GM12892 (cell line): Measurements from ENCODE around the gene AMER3.

ENCODE experiments used
- DNase-seq: peaks from one replicate; pipeline ENCODE4 v3.0.0; 2011; ENCODE audit not compliant: insufficient read length
- FAIRE-seq: peaks from 2 replicates; lab custom pipeline; 2011; peaks lifted over from hg19 to GRCh38; lab: Jason Lieb, UNC
- POLR2A ChIP-seq: IDR thresholded peaks from 2 replicates; pipeline ENCODE4 v1.6.1; 2011; ENCODE audit warnings: low read depth, low read length, control low read depth
- POLR2AphosphoS5 ChIP-seq: IDR thresholded peaks from 2 replicates; pipeline ENCODE4 v1.6.1; 2011; ENCODE audit warnings: low read depth, low read length, control low read depth
- TAF1 ChIP-seq: IDR thresholded peaks from 2 replicates; pipeline ENCODE4 v1.6.1; 2011; ENCODE audit warnings: low read depth, mild to moderate bottlenecking, control low read depth, low read length, borderline replicate concordance

Gene AMER3

DNA sequence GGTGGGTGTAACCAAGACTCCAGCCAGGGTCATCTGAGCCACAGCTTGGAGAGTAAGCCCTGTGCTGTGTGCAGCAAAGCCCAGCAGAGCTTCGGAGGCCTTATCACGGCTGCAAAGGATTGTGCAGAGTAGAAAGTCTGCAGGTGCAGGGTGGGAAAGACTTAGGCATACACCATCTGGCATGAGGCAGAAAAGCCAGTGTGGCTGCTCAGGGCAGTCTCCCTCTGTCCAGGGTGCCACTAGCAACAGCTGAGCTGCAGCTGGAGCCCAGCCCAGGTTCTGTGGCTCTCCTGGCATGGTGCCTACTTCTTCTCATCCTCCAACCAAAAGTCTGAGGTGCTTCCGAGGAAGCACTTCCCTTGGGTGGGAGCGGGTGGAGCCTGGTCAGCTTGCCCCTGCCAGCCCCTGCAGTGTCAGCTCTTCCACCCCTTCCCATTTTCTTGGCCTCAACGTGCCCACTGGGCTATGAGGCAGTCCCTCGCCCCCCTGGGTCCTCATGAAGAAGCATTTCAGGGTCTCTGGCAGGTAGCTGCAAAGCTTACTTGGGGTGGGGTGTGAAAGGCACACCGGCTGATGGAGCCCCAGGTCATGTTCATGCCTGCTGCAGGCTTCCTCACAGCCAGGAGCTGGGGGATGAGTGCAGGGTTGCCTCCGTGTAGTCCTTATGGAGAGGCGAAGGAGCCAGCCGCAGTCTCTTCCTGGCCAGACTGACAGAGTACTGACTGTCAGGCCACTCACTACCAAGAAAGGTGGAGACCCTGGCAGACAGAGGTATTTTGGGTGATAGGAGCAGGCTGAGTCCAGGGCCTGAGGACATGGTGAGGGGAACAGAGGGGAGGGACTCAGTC lies 4.8 kb downstream of the AMER3 start:
- TF ChIP-seq POLR2AphosphoS5: no peak
- no peak for TF ChIP-seq TAF1
- TF ChIP-seq POLR2A: no peak
- FAIRE-seq: no peak
- no peak for DNase-seq

DNA sequence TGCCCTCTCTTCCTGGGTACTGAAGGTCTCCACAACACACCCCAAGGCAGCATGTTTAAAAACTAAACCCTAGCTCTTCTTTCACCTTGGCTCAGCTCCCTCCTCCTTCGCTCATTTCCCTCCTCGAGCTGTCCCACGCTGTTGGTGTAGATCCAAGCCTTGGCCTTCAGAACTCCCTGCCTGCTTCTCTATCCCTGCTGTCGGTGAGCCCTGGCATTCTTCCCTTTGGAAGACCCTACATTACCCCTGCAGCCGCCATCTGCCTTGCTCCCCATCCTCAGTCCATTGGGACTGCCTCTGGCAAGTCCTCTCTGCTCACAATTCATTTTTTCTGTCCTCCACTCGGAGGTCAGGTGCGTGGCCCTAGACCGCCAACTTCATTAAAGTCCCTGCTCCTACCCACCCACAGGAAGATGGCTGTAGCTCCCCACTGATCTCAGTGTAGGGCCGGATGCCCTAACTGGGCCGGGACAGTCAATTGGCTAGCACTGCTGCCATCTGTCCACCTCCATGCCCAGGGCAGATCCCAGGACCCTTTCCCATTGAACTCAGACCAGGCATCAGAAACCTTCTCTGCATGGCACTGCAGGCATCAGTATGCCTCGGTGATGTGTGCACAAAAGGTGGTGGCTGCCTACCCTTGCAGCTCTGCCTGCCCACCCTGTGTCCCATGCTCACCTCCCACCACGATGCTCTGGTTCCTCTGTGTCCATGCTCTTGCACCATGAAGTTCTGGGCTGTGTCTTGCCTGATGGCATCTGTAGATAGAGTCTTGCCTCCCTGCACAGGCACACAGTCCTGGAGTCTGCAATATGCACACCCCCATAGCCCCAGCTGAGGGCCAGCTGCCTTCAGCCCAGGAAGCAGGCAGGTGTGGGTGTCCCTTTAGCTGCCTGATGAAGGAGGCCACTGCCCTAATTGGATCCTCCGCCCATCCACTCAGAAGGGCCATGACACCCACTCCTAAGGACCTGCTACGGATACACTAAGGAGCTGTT lies 5.7 kb downstream of the AMER3 start:
- FAIRE-seq: no peak
- no peak for DNase-seq
- TF ChIP-seq TAF1 (no peak), POLR2AphosphoS5 (no peak), POLR2A (no peak)

GRCh38 chr2:130762031-130762909 lies 6.9 kb downstream of the AMER3 start:
- no peak for FAIRE-seq
- DNase-seq: no peak
- TF ChIP-seq TAF1 (no peak), POLR2A (no peak), POLR2AphosphoS5 (no peak)

GRCh38 chr2:130762910-130763385 lies 7.6 kb downstream of the AMER3 start:
- FAIRE-seq: no peak
- no peak for TF ChIP-seq TAF1
- no peak for TF ChIP-seq POLR2AphosphoS5
- TF ChIP-seq POLR2A: no peak
- no peak for DNase-seq

DNA sequence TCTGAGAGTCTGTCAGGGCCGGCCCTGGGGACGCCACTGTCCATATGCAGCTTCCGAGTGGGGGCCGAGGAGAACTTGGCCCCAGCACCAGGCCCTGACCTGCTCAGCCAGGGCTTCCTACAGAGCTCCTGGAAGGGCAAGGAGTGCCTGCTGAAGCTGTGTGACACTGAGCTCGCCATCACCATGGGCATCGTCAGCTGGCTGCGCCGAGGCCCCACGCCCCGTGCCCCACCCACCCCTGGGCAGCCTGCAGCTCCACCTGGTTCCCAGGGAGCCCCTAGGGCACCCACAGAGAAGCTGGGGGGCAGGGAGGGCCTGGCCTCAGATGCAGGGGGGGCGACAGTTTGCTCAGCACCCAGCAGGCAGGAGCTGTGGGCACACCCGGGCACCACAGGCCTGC lies 8.1 kb downstream of the AMER3 start:
- no peak for TF ChIP-seq POLR2AphosphoS5
- TF ChIP-seq POLR2A: no peak
- TF ChIP-seq TAF1: no peak
- no peak for FAIRE-seq
- no peak for DNase-seq

GRCh38 chr2:130764035-130764820 lies 8.9 kb downstream of the AMER3 start:
- FAIRE-seq: no peak

DNA sequence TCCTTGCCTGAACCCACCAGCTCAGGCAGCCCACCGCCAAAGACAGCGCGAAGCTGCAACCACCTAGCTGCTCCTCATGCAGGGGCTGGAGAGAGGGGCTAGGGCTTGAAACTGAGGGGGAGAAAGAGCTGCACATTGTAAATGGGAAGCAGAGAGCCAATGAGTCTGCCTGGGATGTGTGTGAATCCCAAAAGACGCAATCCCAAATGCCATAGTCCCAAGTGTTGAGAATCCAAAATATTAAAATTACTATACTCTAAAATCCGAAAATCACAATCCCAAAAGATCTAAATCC lies 9.4 kb downstream of the AMER3 start:
- DNase-seq: no peak
- TF ChIP-seq POLR2AphosphoS5 (no peak), TAF1 (no peak), POLR2A (no peak)

More at GRCh38 chr2:130764035-130764820, 8.9 kb downstream of the AMER3 start:
- no peak for DNase-seq
- TF ChIP-seq POLR2AphosphoS5: no peak
- TF ChIP-seq POLR2A: no peak
- TF ChIP-seq TAF1: no peak

GRCh38 chr2:130765464-130765863 lies 10.1 kb downstream of the AMER3 start:
- TF ChIP-seq TAF1: no peak
- no peak for TF ChIP-seq POLR2AphosphoS5
- TF ChIP-seq POLR2A: no peak
- FAIRE-seq (no peak), DNase-seq (no peak)

More for the DNA sequence above, 9.4 kb downstream of the AMER3 start:
- FAIRE-seq: no peak

- DNase-seq (no peak), FAIRE-seq (no peak)
- TF ChIP-seq POLR2A (no peak), POLR2AphosphoS5 (no peak), TAF1 (no peak)
Measured at GRCh38 chr2:130766037-130766436, 10.7 kb downstream of the AMER3 start.
